CD14-positive monocyte (primary cell): Measurements from ENCODE around the gene TBX3. TPM values are rescaled to one million over a fixed set of nuclear protein-coding genes. Genes with fewer than 3 reads are reported as not detected.

Experiments used
- DNase-seq, 3 donors: peaks; one replicate each; pipeline ENCODE4 v3.0.0-alpha.2; 2011 to 2022
- H2AFZ ChIP-seq: 2 replicates; pipeline ENCODE4 v1.6.0; 2012; ENCODE audit warnings: mild to moderate bottlenecking, low read depth, low read length, inconsistent platforms; ENCODE audit not compliant: insufficient read depth, poor library complexity, severe bottlenecking
- H3K27ac ChIP-seq, 2 donors: 1 replicate in 1 of 2; 2 replicates in 1 of 2; pipeline ENCODE4 v1.5.1; 2012 to 2013; ENCODE audit warnings: low read length in 2 of 2, control low read depth in 1 of 2, inconsistent platforms in 1 of 2, low read depth in 1 of 2, mild to moderate bottlenecking in 1 of 2
- H3K27me3 ChIP-seq, 2 donors: one replicate each; pipeline versions ENCODE4 v1.6.0 to v1.6.1; 2011 to 2013; ENCODE audit warnings: low read length in 2 of 2; ENCODE audit not compliant: control insufficient read depth in 2 of 2, insufficient read depth in 2 of 2
- H3K36me3 ChIP-seq, 2 donors: replicated peaks in 1 of 2; 1 replicate in 1 of 2; 2 replicates in 1 of 2; pipeline versions ENCODE4 v1.5.1 to v1.6.1; 2012 to 2013; ENCODE audit warnings: low read length in 2 of 2, control low read depth in 1 of 2, inconsistent platforms in 1 of 2, mild to moderate bottlenecking in 1 of 2; ENCODE audit not compliant: insufficient read depth in 2 of 2, control insufficient read depth in 1 of 2
- H3K4me1 ChIP-seq, 2 donors: 1 replicate in 1 of 2; 2 replicates in 1 of 2; pipeline versions ENCODE4 v1.5.1 to v1.6.1; 2012 to 2013; ENCODE audit warnings: low read length in 2 of 2, control low read depth in 1 of 2, inconsistent platforms in 1 of 2, mild to moderate bottlenecking in 1 of 2, moderate library complexity in 1 of 2; ENCODE audit not compliant: insufficient read depth in 2 of 2, control insufficient read depth in 1 of 2
- H3K4me2 ChIP-seq: replicated peaks from 2 replicates; pipeline ENCODE3; 2012; ENCODE audit warnings: low read length, moderate library complexity, mild to moderate bottlenecking; ENCODE audit not compliant: poor library complexity, severe bottlenecking; ENCODE audit errors: extremely low read depth
- H3K4me3 ChIP-seq, 3 experiments: fragments of 200-600 bp in 1 of 3; sonication (generic) in 1 of 3; replicated peaks in 1 of 3; 1 replicate in 2 of 3; 2 replicates in 1 of 3; pipeline ENCODE4 v1.5.1; 2011 to 2013; ENCODE audit warnings: low read length in 3 of 3, mild to moderate bottlenecking in 3 of 3, control low read depth in 2 of 3, low read depth in 2 of 3, inconsistent platforms in 1 of 3, moderate library complexity in 1 of 3
- H3K79me2 ChIP-seq: 2 replicates; pipeline ENCODE4 v1.6.0; 2012; ENCODE audit warnings: mild to moderate bottlenecking, control low read depth, inconsistent platforms, low read length, moderate library complexity; ENCODE audit not compliant: insufficient read depth
- H3K9ac ChIP-seq: 2 replicates; pipeline ENCODE4 v1.6.0; 2017; ENCODE audit warnings: low read length, mild to moderate bottlenecking; ENCODE audit not compliant: insufficient read depth, poor library complexity, severe bottlenecking
- H3K9me3 ChIP-seq, 2 donors: replicated peaks in 1 of 2; 1 replicate in 1 of 2; 2 replicates in 1 of 2; pipeline versions ENCODE4 v1.5.1 to v1.6.1; 2012 to 2013; ENCODE audit warnings: low read length in 2 of 2, control low read depth in 1 of 2; ENCODE audit not compliant: control insufficient read depth in 1 of 2, insufficient read depth in 1 of 2
- H4K20me1 ChIP-seq: 2 replicates; pipeline ENCODE4 v1.6.0; 2012; ENCODE audit warnings: mild to moderate bottlenecking, low read length, control low read depth, moderate library complexity; ENCODE audit not compliant: insufficient read depth
- H3K27ac Mint-ChIP-seq, 7 donors: one replicate each; pipeline ENCODE4 v1.8.0; 2020; ENCODE audit warnings: mild to moderate bottlenecking in 7 of 7, mixed read lengths in 7 of 7, moderate library complexity in 6 of 7, inconsistent platforms in 2 of 7
- H3K27me3 Mint-ChIP-seq, 3 donors: one replicate each; pipeline ENCODE4 v1.8.0; 2021 to 2022; ENCODE audit warnings: low read depth in 3 of 3, mild to moderate bottlenecking in 3 of 3, mixed read lengths in 3 of 3, moderate library complexity in 3 of 3, inconsistent platforms in 1 of 3
- H3K36me3 Mint-ChIP-seq, 2 donors: one replicate each; pipeline ENCODE4 v1.8.0; 2020; ENCODE audit warnings: mixed read lengths in 2 of 2, inconsistent platforms in 1 of 2, mild to moderate bottlenecking in 1 of 2
- H3K4me1 Mint-ChIP-seq: one replicate; pipeline ENCODE4 v1.8.0; 2020; ENCODE audit warnings: mild to moderate bottlenecking, mixed read lengths
- H3K4me3 Mint-ChIP-seq, 2 donors: one replicate each; pipeline ENCODE4 v1.8.0; 2020; ENCODE audit warnings: mild to moderate bottlenecking in 2 of 2, mixed read lengths in 2 of 2, moderate library complexity in 1 of 2
- H3K9me3 Mint-ChIP-seq, 7 donors: one replicate each; pipeline ENCODE4 v1.8.0; 2020 to 2022; ENCODE audit warnings: mixed read lengths in 7 of 7, mild to moderate bottlenecking in 6 of 7, moderate library complexity in 6 of 7, inconsistent platforms in 2 of 7
- WGBS: methylation state at CpG from one replicate; pipeline ENCODE4 v1.1.5; 2013; ENCODE audit warnings: missing lambda C conversion rate; ENCODE audit not compliant: insufficient coverage; 5-methylcytosine and 5-hydroxymethylcytosine counted together
- intact Hi-C, 2 donors: fragments of 100-400 bp; cut with micrococcal nuclease; formaldehyde crosslinking; loops; one replicate each; pipeline versions ENCODE4 v1.15.0 to v1.15.1; 2023
- polyA plus RNA-seq, 3 donors: library from polyadenylated mRNA; depleted of rRNA in 1 of 3; unstranded in 2 of 3; stranded (reverse) in 1 of 3; fragments of 300-500 nt in 2 of 3; fragments of >200 nt in 1 of 3; fragmentation: Illumina TruSeq in 2 of 3; gene quantifications; 1 replicate in 2 of 3; 2 replicates in 1 of 3; pipeline ENCODE4 v1.2.3, GENCODE V29; 2012 to 2021
- small RNA-seq: library from RNA; depleted of rRNA; stranded (forward); fragments of <200 nt; gene quantifications from one replicate; pipeline ENCODE3, GENCODE V24; 2012; ENCODE audit warnings: low read depth; ENCODE audit not compliant: insufficient read length
- TF ChIP-seq, protein P1 (sequence below): fragments of 200-600 bp; IDR thresholded peaks from one replicate; pipeline ENCODE4 v1.8.0; 2022; ENCODE audit warnings: antibody characterized with exemption, mild to moderate bottlenecking

The TBX3 gene
- polyA plus RNA-seq, 3 donors: 0.04 to 0.13 TPM; not detected in 1

DNA sequence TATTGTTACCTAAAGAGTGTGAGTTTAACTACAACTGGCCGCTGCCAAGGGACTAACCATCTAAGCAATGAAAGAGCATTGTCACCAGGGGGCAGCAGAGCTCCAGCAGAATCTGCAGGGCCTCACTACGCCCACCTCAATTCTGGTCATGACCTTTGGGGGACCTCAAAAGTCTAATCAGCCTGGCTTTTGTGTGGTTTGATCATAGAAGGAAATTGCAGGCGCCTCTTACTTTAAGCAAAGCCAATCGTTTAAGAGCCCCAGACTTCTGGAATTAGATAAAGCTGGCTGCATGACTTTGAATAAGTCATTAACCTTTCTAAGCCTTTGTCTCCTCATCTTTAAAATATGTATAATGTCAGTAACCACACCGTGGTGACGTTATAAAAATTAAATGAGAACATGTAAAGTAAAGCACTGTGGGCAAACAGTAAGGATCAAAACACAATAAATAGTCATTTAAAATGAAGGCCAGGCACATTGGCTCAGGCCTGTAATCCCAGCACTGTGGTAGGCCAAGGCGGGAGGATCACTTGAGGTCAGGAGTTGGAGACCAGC, 58.6 kb downstream of the TBX3 start:
- TF ChIP-seq, protein P1, sequence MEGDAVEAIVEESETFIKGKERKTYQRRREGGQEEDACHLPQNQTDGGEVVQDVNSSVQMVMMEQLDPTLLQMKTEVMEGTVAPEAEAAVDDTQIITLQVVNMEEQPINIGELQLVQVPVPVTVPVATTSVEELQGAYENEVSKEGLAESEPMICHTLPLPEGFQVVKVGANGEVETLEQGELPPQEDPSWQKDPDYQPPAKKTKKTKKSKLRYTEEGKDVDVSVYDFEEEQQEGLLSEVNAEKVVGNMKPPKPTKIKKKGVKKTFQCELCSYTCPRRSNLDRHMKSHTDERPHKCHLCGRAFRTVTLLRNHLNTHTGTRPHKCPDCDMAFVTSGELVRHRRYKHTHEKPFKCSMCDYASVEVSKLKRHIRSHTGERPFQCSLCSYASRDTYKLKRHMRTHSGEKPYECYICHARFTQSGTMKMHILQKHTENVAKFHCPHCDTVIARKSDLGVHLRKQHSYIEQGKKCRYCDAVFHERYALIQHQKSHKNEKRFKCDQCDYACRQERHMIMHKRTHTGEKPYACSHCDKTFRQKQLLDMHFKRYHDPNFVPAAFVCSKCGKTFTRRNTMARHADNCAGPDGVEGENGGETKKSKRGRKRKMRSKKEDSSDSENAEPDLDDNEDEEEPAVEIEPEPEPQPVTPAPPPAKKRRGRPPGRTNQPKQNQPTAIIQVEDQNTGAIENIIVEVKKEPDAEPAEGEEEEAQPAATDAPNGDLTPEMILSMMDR: peak; percentile 71
- Histone ChIP-seq H3K79me2 (no peaks in the 10 kb centered on the region), H3K27me3 (no peaks in the 10 kb centered on the region), H2AFZ (no peak overlapping the region), H3K36me3 (no peaks in the 10 kb centered on the region), H3K9me3 (no peaks in the 10 kb centered on the region), H3K27ac (no peak overlapping the region), H3K4me1 (no peaks in the 10 kb centered on the region), H3K4me3 (no peak overlapping the region), H3K4me2 (no peak overlapping the region), H4K20me1 (no peaks in the 10 kb centered on the region), H3K9ac (no peak overlapping the region)
- no peak overlapping the region for H3K27ac Mint-ChIP-seq
- peaks cover 0 to 6% (median 0%) of the 10 kb centered on the region in 7 donors for H3K9me3 Mint-ChIP-seq
- H3K36me3 Mint-ChIP-seq: no peaks in the 10 kb centered on the region
- H3K4me1 Mint-ChIP-seq: no peaks in the 10 kb centered on the region
- H3K27me3 Mint-ChIP-seq: peaks cover 0 to 3% (median 0%) of the 10 kb centered on the region in 3 donors
- peak in 2 of 3 donors; percentile 9 to 11 for DNase-seq
- no peak overlapping the region for H3K4me3 Mint-ChIP-seq
- intact Hi-C loops: no loop called here
- 22% methylated on average over 3 of the region's 7 CpGs for WGBS

DNA sequence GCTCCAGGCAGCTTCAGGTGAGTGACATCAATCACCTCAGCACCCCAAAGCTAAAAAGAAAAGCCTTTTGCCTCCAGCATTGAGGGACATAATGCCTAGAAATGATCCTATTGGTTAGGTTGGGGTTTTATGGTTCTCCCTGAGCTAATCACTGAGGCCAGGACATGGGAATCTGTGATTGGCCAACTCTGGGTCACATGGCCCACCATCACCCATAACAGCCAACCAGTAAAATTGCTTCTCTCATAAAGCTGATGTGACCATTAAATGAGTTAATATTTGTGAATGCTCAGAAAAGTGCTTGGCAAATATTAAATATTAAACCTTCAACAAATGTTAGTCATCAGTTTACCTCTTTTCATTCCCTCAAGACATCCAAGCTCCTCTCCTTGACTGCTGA, 60.2 kb downstream of the TBX3 start:
- no peak overlapping the region for H2AFZ ChIP-seq
- H3K4me1 ChIP-seq: no peaks in the 10 kb centered on the region
- peaks cover 0 to 6% (median 0%) of the 10 kb centered on the region in 7 donors for H3K9me3 Mint-ChIP-seq
- intact Hi-C loops: no loop called here
- H3K4me1 Mint-ChIP-seq: no peaks in the 10 kb centered on the region
- H3K27me3 ChIP-seq: no peaks in the 10 kb centered on the region
- no peaks in the 10 kb centered on the region for H3K36me3 ChIP-seq
- no peak overlapping the region for H3K4me3 Mint-ChIP-seq
- H4K20me1 ChIP-seq: no peaks in the 10 kb centered on the region
- H3K9ac ChIP-seq: no peak overlapping the region
- TF ChIP-seq, protein P1: no peak
- no peak for DNase-seq
- H3K36me3 Mint-ChIP-seq: no peaks in the 10 kb centered on the region
- H3K27ac ChIP-seq: no peak overlapping the region
- H3K27me3 Mint-ChIP-seq: peaks cover 0 to 1% (median 0%) of the 10 kb centered on the region in 3 donors
- no peaks in the 10 kb centered on the region for H3K79me2 ChIP-seq
- no peak overlapping the region for H3K27ac Mint-ChIP-seq
- H3K4me2 ChIP-seq: no peak overlapping the region
- H3K4me3 ChIP-seq: no peak overlapping the region
- no peaks in the 10 kb centered on the region for H3K9me3 ChIP-seq

Small RNA genes within 50 kb of the gene (small RNA-seq; reads per million reads assigned to genes)
- gene RF00019: not detected
